ENCODE results near the gene MRPS14.

Gene MRPS14

GRCh38 chr1:175019524-175019923 lies 3.7 kb downstream of the MRPS14 start:
- Histone ChIP-seq H3K9ac (ENCODE audit: low read length) (no peak overlapping the region), H3K4me1 (ENCODE audit: control insufficient read depth, insufficient read depth, low read length) (peaks cover 4% of the 10 kb centered on the region; the same call in 1 of the 2 replicates), H3K9me3 (ENCODE audit: control insufficient read depth, insufficient read depth, low read depth, low read length) (no peaks in the 10 kb centered on the region), H3K27ac (ENCODE audit: low read depth, low read length) (no peak overlapping the region), H3K4me3 (ENCODE audit: low read depth, low read length) (no peak overlapping the region), H3K36me3 (ENCODE audit: control insufficient read depth, insufficient read depth, low read length) (peaks cover 42% of the 10 kb centered on the region), H3K27me3 (ENCODE audit: control insufficient read depth, insufficient read depth, low read length) (no peaks in the 10 kb centered on the region)

GRCh38 chr1:175015243-175015642 lies 8.0 kb downstream of the MRPS14 start:
- Histone ChIP-seq H3K9me3 (ENCODE audit: control insufficient read depth, insufficient read depth, low read depth, low read length) (no peaks in the 10 kb centered on the region), H3K27ac (ENCODE audit: low read depth, low read length) (no peak overlapping the region), H3K4me1 (ENCODE audit: control insufficient read depth, insufficient read depth, low read length) (no peaks in the 10 kb centered on the region), H3K36me3 (ENCODE audit: control insufficient read depth, insufficient read depth, low read length) (peaks cover 84% of the 10 kb centered on the region), H3K9ac (ENCODE audit: low read length) (no peak overlapping the region), H3K27me3 (ENCODE audit: control insufficient read depth, insufficient read depth, low read length) (no peaks in the 10 kb centered on the region), H3K4me3 (ENCODE audit: low read depth, low read length) (no peak overlapping the region)

- no peaks in the 10 kb centered on the region for H3K9me3 ChIP-seq (ENCODE audit: control insufficient read depth, insufficient read depth, low read depth, low read length)
- H3K4me3 ChIP-seq (ENCODE audit: low read depth, low read length): no peak overlapping the region
- peaks cover 96% of the 10 kb centered on the region for H3K36me3 ChIP-seq (ENCODE audit: control insufficient read depth, insufficient read depth, low read length)
- no peaks in the 10 kb centered on the region for H3K4me1 ChIP-seq (ENCODE audit: control insufficient read depth, insufficient read depth, low read length)
- no peak overlapping the region for H3K27ac ChIP-seq (ENCODE audit: low read depth, low read length)
- no peaks in the 10 kb centered on the region for H3K27me3 ChIP-seq (ENCODE audit: control insufficient read depth, insufficient read depth, low read length)
- no peak overlapping the region for H3K9ac ChIP-seq (ENCODE audit: low read length)
Measured at GRCh38 chr1:175013445-175013844, 9.8 kb downstream of the MRPS14 start.

- H3K9ac ChIP-seq (ENCODE audit: low read length): no peak overlapping the region
- H3K4me3 ChIP-seq (ENCODE audit: low read depth, low read length): no peak overlapping the region
- no peaks in the 10 kb centered on the region for H3K27me3 ChIP-seq (ENCODE audit: control insufficient read depth, insufficient read depth, low read length)
- H3K36me3 ChIP-seq (ENCODE audit: control insufficient read depth, insufficient read depth, low read length): peaks cover 97% of the 10 kb centered on the region
- no peaks in the 10 kb centered on the region for H3K4me1 ChIP-seq (ENCODE audit: control insufficient read depth, insufficient read depth, low read length)
- no peaks in the 10 kb centered on the region for H3K9me3 ChIP-seq (ENCODE audit: control insufficient read depth, insufficient read depth, low read depth, low read length)
- no peak overlapping the region for H3K27ac ChIP-seq (ENCODE audit: low read depth, low read length)
Measured at GRCh38 chr1:175009532-175009931, 13.7 kb downstream of the MRPS14 start.

- Histone ChIP-seq H3K4me1 (ENCODE audit: control insufficient read depth, insufficient read depth, low read length) (0 out of 2 replicates have a peak, but pooled peaks cover 7% of the 10 kb centered on the region), H3K27me3 (ENCODE audit: control insufficient read depth, insufficient read depth, low read length) (no peaks in the 10 kb centered on the region), H3K9me3 (ENCODE audit: control insufficient read depth, insufficient read depth, low read depth, low read length) (no peaks in the 10 kb centered on the region), H3K9ac (ENCODE audit: low read length) (no peak overlapping the region), H3K36me3 (ENCODE audit: control insufficient read depth, insufficient read depth, low read length) (peaks cover 58% of the 10 kb centered on the region), H3K27ac (ENCODE audit: low read depth, low read length) (no peak overlapping the region), H3K4me3 (ENCODE audit: low read depth, low read length) (no peak overlapping the region)
Measured at GRCh38 chr1:175005085-175005783, 18.0 kb downstream of the MRPS14 start.

GRCh38 chr1:175003521-175003920 lies 19.7 kb downstream of the MRPS14 start:
- H3K9ac ChIP-seq (ENCODE audit: low read length): no peak overlapping the region

GRCh38 chr1:175002910-175003517 lies 20.2 kb downstream of the MRPS14 start:
- peaks cover 38% of the 10 kb centered on the region for H3K36me3 ChIP-seq (ENCODE audit: control insufficient read depth, insufficient read depth, low read length)
- H3K27me3 ChIP-seq (ENCODE audit: control insufficient read depth, insufficient read depth, low read length): no peaks in the 10 kb centered on the region

More at GRCh38 chr1:175003521-175003920, 19.7 kb downstream of the MRPS14 start:
- no peaks in the 10 kb centered on the region for H3K27me3 ChIP-seq (ENCODE audit: control insufficient read depth, insufficient read depth, low read length)
- H3K4me3 ChIP-seq (ENCODE audit: low read depth, low read length): no peak overlapping the region
- no peak overlapping the region for H3K27ac ChIP-seq (ENCODE audit: low read depth, low read length)
- H3K36me3 ChIP-seq (ENCODE audit: control insufficient read depth, insufficient read depth, low read length): peaks cover 43% of the 10 kb centered on the region
- 0 out of 2 replicates have a peak, but pooled peaks cover 7% of the 10 kb centered on the region for H3K4me1 ChIP-seq (ENCODE audit: control insufficient read depth, insufficient read depth, low read length)
- no peaks in the 10 kb centered on the region for H3K9me3 ChIP-seq (ENCODE audit: control insufficient read depth, insufficient read depth, low read depth, low read length)

GRCh38 chr1:175000697-175001187 lies 22.5 kb downstream of the MRPS14 start:
- 0 out of 2 replicates have a peak, but pooled peaks cover 10% of the 10 kb centered on the region for H3K4me1 ChIP-seq (ENCODE audit: control insufficient read depth, insufficient read depth, low read length)
- H3K9ac ChIP-seq (ENCODE audit: low read length): peak overlapping the region; percentile 96
- H3K9me3 ChIP-seq (ENCODE audit: control insufficient read depth, insufficient read depth, low read depth, low read length): no peaks in the 10 kb centered on the region
- no peaks in the 10 kb centered on the region for H3K27me3 ChIP-seq (ENCODE audit: control insufficient read depth, insufficient read depth, low read length)
- H3K36me3 ChIP-seq (ENCODE audit: control insufficient read depth, insufficient read depth, low read length): peaks cover 15% of the 10 kb centered on the region
- H3K4me3 ChIP-seq (ENCODE audit: low read depth, low read length): peak overlapping the region; percentile 93
- H3K27ac ChIP-seq (ENCODE audit: low read depth, low read length): peak overlapping the region; percentile 93; the same call in 1 of the 2 replicates

More at GRCh38 chr1:175002910-175003517, 20.2 kb downstream of the MRPS14 start:
- no peak overlapping the region for H3K9ac ChIP-seq (ENCODE audit: low read length)
- no peak overlapping the region for H3K4me3 ChIP-seq (ENCODE audit: low read depth, low read length)
- no peak overlapping the region for H3K27ac ChIP-seq (ENCODE audit: low read depth, low read length)
- H3K9me3 ChIP-seq (ENCODE audit: control insufficient read depth, insufficient read depth, low read depth, low read length): no peaks in the 10 kb centered on the region
- 0 out of 2 replicates have a peak, but pooled peaks cover 7% of the 10 kb centered on the region for H3K4me1 ChIP-seq (ENCODE audit: control insufficient read depth, insufficient read depth, low read length)

GRCh38 chr1:174999936-175000696 lies 23.1 kb downstream of the MRPS14 start, which contains the start of gene CACYBP:
TSS of gene CACYBP (plus strand) at chr1:174999947. CDS start at chr1:175000181, 234 bp downstream.
- H3K27me3 ChIP-seq (ENCODE audit: control insufficient read depth, insufficient read depth, low read length): no peaks in the 10 kb centered on the region
- H3K9ac ChIP-seq (ENCODE audit: low read length): peak within 1 kb of the TSS; percentile 98
- H3K4me3 ChIP-seq (ENCODE audit: low read depth, low read length): peak within 1 kb of the TSS; percentile 93
- H3K4me1 ChIP-seq (ENCODE audit: control insufficient read depth, insufficient read depth, low read length): 0 out of 2 replicates have a peak, but pooled peaks cover 10% of the 10 kb centered on the region
- peak within 1 kb of the TSS; percentile 99 for H3K27ac ChIP-seq (ENCODE audit: low read depth, low read length)
- no peaks in the 10 kb centered on the region for H3K9me3 ChIP-seq (ENCODE audit: control insufficient read depth, insufficient read depth, low read depth, low read length)
- H3K36me3 ChIP-seq (ENCODE audit: control insufficient read depth, insufficient read depth, low read length): peaks cover 9% of the 10 kb centered on the region

GRCh38 chr1:174999216-174999935 lies 23.8 kb downstream of the MRPS14 start:
- Histone ChIP-seq H3K4me1 (ENCODE audit: control insufficient read depth, insufficient read depth, low read length) (0 out of 2 replicates have a peak, but pooled peaks cover 10% of the 10 kb centered on the region), H3K27me3 (ENCODE audit: control insufficient read depth, insufficient read depth, low read length) (no peaks in the 10 kb centered on the region), H3K4me3 (ENCODE audit: low read depth, low read length) (peak overlapping the region; percentile 93), H3K36me3 (ENCODE audit: control insufficient read depth, insufficient read depth, low read length) (peaks cover 1% of the 10 kb centered on the region; the same call in 1 of the 2 replicates), H3K9me3 (ENCODE audit: control insufficient read depth, insufficient read depth, low read depth, low read length) (no peaks in the 10 kb centered on the region), H3K27ac (ENCODE audit: low read depth, low read length) (peak overlapping the region; percentile 99), H3K9ac (ENCODE audit: low read length) (peak overlapping the region; percentile 98)

Measured in HUES6 (cell line).